Islet precursor cell (in vitro differentiated cells): ENCODE data around the gene C10orf105.
A peak's percentile ranks its signal among the peaks of the same experiment; 100 is the strongest.

Source experiments
- DNase-seq: peaks from one replicate; pipeline ENCODE4 v3.0.0-alpha.2; 2018

Gene C10orf105

DNA sequence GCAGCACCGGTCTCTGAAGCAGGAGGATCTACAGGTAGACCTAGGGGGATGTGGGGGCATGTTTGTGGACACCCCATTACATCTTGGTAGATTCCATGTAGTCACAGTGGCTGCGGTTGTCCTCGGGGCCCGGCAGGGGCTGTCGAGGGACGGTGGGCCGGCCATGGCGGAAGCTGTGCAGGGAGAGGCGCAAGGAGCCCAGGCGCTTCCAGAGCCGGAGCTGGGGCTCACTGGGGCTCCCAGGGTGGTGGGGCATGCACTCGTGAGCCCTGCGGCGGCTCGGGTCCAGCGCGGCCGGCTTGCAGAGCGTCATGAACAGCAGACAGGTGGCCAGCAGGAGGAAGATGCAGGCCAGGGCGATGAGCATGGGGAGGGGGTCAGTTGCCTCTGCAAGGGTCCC lies 3.7 kb downstream of the C10orf105 start:
- DNase-seq: no peak

DNA sequence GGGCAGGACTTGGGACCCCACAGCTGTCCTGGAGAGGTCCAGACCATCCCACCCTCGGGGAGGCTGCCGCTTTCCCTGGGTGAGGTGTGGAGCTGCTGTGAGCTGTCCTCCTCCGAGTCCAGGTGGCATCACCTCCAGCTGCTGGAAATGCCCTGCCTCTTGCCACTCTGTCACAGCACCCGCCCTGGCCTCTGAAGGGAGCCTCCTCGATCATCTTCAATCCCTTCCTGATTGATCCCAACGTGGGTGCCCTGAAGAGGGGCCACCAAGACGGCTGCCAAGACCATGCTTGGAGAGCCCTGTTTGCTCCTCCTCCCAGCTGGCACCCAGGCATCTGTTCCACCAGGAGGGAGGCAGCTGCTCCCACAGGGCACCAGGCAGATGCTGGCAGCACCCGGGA lies 4.6 kb downstream of the C10orf105 start:
- no peak for DNase-seq

DNA sequence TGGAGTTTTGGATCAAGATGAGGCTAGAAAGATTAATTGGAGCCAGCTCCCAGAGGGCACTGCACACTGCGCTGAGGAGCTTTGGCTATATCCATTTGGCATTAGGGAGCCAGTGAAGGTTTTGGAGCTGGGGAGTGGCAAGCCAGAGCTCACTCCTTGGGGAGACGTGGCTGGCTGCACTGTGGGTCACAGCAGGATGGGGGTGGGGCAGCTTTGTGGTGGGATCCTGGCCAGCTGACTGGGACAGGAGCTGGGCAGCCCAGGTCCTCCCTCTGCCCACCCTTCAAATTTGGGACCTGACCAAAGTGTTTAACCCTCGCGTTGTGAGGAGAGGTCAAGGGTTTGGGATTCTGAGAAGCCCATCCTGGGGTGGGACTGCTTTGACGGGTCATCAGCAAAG lies 5.0 kb downstream of the C10orf105 start:
- DNase-seq: no peak

DNA sequence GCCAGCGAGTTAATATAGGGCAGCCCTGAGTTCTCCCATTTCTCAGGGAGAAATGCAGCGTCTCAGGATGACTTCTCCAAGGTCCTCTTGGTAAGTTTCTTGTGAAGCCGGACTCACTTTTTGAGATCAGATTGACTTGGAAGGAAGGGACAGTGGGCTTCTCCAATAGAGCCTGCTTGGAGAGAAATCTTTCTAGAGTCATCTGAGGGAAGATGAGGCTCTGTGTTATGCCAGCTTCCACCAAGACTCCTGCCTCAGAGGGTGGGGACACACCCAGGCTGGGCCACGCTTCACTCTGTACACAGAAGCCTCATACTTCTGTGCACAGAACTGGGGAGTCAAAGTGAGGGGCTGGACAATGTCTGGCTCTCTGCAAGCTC lies 5.6 kb downstream of the C10orf105 start:
- DNase-seq: no peak

DNA sequence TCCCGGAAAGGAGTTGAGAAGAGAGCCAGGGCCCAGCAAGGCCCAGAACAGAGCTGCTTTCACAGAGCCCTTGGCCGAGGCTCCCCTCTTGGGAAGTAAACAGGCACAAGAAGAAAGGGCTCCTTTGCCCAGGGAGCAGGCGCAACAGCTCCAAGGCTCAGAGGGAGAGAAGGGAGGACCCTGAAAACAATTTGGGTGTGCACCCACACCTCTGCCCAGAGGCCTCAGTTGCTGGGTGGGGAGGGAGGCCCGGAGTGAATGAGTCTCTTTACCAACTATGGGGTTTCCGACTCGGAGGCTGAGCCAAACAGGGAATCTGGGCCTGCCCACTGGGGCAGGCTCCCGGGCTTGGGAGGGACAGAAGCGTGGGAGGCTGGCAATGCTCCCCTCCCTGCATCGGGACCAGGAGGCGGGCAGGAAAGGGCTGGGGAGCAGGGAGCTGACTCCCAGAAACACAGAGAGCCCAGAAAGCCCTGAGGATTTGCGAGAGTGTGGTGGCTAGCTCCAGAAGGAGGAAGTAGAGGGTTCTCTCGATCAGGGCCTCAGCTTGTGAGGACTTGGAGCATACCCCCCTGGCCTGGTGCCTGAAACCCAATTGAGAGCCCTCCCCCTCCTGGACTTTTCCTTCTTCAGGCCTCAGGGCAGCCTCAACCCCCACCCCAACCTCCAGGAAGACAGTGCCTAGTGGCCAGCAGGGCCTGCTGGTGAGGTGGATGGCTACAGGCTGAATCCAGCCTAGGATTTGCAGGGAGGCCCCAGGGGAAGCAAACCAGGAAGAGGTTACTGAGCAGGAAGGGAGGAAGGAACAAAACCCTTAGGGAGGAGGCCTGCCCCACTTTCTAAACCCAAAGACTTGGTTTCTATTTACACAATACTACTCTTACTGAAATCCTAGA lies 6.2 kb downstream of the C10orf105 start:
- DNase-seq: no peak

DNA sequence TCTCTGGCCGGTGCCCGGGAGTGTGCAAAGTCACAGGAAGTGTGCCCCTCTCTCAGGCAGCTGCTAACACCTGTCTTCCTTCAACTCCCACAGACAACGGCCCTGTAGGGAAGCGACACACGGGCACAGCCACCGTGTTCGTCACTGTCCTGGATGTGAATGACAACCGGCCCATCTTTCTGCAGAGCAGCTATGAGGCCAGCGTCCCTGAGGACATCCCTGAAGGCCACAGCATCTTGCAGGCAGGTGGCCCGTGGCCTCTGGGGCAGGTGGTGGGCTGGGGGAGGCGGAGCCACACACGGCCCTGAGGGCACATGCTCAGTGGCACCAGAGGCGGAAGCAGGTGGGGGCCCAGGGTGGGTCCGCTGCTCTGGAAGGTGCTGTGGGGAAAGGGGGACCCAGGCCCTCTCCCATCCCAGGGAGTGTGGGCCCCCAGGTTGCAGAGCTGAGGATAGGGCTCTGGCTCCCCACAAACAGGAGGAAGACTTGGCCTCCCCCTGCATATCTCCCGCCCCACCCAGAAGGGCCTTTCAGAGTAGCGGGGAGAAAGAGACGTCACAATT lies 6.9 kb downstream of the C10orf105 start:
- DNase-seq: no peak

DNA sequence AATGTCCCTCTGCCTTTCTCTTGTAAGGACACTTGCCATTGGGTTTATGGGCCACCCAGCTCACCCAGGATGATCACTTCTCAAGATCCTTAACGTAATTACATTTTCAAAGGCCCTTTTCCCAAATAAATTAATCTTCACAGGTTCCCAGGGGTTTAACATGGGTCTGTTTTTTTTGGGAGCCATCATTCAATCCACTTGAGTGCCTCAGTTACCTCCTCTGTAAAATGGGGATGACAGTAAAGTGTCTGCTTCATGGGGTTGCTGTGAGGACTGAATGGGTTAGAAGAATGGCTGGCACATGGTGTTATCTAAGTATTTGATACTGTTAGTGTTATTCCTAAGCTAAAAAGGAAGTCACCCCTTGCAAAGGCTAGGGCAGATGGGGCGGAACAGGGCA lies 7.4 kb downstream of the C10orf105 start:
- DNase-seq: no peak

DNA sequence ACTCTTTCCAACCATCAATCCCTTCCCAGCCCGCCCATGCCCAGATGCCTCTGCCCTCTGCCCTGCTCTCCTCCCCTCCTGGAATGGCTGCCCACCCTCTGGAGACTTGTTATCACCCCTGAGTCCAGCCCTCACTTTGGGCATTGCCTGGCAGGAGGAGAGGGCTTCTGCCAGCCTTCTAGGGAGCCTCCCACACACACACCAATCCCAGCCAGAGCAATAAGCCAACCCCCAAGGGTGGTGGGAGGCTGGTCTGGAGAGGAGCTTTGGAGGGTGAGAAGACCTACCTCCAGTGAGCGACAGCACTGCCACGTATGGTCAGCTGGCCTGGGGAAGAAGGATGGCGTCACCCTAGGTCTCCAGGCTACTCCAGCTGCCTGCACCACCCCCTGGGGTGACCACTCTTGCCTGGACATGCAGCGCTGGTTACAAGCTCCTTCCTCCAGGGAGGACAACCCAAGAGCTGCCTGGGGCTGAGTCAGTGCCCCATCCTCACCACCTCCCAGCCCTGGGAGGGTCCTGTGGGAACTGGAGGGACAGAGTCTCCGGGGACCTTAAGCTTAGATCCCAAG lies 8.4 kb downstream of the C10orf105 start:
- DNase-seq: no peak

DNA sequence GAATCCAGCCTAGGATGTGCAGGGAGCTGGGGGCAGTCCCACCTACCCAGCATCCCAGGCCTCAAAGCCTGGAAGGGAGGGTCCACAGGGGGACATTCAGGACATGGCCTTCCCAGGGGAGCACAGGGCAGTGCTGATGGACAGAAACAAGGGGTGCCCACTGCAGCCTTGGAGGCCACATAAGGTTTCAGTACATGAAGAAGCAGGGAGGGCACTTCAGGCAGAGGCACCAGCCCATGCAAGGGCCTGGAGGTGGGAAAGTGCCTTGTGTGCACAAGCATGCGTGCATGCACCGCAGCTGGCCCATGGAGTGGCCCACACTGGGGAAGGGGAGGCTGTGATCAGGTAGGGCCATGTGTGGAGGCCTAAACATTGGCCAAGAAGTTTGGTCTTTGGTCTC lies 9.1 kb downstream of the C10orf105 start:
- no peak for DNase-seq

DNA sequence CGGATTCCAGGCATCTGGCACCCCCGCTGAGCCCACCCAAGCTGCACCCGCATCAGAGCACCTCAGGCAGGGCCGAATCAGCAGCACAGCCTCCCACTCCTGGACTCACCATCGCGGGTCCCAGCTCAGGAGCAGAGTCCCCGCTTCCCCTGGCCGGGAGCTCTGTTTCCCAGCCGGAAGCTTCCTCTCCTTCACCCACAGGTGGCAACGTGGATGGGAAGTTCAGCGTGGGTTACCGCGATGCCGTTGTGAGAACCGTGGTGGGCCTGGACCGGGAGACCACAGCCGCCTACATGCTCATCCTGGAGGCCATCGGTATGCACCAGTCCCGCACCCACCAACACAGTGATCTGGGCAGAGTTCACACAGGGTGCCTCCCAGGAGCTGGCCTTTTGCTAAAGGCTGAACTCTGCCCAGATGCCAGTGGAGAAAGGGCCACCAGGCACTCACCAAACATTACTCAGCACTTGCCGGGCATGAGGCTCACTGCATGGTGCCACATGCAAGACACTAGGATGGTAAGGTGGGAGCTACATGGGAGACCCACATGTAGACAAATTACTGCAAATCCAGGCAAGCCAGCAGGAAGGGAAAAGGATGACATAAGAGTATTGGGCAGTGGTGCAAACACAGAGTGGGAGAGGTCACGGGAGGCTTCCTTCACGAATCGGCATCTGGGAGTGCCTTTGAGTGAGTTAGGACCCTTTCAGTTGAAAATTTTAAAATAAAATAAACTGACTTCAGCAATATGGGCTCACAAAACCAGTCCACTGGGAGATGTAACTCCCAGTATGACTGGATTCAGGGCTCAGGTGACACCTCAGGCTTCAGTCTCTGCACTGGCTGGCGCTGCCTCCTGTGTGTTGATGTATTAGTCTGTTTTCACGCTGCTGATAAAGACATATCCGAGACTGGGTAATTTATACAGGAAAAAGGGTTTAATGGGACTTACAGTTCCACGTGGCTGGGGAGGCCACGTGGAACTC lies 10.4 kb downstream of the C10orf105 start:
- no peak for DNase-seq

DNA sequence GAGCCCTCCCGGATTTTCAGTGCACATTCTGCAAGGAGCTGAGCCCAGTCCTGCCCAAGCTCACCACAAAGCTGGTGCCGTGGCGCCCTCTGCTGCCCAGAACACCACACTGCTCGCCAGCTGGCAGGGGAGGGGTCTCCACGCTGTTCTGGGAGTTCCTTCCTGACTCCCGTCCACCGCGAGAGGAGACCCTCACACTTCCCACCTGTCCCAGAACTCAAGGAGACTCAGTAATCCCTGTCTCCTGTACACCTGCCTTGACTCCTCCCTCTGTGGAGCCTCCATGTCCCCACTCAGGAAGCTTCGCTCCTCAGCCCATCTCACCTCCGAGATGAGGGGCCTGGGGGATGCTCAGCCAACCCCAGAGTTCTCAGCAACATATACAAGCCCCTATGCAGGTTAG lies 11.3 kb downstream of the C10orf105 start:
- peak; percentile 86 for DNase-seq

DNA sequence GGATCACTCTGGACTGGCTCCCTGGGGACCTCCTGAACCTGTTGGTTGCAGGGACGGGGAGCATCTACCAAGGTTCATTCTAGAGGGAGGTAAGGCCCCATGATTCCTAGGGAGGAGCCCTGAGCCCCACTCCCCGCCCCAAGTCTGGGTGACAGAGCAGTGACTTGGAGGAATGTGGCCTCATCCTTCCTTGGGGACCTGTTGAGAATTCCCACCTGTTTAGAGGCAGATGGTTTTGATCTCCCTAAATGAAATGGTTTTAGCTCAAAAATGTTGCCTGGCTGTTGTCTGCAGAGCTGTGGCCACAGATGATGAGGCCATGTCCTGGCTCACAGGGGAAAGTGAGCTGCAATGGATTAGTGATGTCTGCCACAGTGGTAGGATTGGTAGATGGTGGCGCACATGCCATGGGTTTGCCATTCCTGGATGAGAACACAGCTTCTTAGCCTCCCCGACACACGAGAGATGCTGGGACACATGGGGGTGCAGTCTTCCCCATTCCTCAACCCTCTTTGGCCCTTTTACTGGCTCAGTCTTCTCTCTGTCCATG lies 12.3 kb downstream of the C10orf105 start:
- DNase-seq: no peak

DNA sequence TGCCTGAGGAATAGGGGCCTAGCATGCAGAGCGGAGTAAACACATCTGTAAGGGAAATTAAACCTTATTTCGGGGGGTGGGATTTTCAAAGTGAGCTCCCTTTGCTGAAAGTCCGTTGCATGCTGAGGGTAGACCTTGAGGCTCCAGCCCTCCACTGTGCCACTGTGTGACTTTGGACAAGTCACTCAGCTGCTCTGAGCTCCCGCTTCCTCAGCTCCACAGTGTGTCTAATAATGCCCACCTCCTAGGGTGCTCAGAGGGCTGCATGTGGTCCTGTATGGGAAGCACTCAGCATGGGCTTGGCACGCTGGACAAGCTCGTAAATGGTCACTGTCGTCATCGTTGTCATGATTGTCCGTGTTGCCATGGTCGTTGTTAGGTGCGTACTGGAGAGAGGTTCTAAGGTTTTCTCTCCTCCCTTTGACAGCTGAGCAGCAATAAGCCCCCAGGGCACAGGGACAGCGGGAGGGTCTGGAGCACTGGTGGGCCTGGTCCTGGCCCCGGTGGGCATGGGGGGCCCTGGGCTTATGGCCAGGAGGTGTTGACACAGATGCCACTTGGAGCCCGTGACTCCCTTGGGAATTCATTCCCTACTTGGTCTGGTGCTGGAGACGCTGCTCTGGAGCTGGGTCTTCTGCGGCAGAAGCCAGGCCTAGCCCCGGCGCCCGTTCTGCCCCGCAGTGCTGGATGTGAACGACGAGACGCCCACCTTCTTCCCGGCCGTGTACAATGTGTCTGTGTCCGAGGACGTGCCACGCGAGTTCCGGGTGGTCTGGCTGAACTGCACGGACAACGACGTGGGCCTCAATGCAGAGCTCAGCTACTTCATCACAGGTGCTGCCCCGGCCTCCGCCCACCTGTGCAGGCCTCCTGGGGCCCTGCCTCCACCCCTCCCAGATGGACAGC lies 13.1 kb downstream of the C10orf105 start:
- no peak for DNase-seq

DNA sequence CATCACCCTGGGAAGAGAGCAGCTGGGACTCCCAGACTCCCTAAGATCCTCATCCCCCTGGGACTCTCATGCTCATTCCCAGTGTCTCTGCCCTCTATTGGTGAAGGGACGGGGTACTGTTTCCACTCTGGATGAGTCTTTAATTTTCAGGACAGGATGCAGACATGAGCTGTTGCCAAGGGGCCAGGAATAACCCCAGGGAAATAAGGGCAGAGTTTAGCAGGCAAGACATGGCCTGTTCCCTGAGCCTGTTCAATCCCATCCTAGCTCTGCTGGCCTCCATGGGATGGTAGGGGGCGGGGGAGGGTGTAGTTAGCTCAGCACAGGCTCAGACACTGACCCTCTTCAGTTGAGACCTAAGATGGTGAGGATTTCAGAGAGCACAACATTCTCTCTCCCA lies 14.0 kb downstream of the C10orf105 start:
- DNase-seq: no peak

DNA sequence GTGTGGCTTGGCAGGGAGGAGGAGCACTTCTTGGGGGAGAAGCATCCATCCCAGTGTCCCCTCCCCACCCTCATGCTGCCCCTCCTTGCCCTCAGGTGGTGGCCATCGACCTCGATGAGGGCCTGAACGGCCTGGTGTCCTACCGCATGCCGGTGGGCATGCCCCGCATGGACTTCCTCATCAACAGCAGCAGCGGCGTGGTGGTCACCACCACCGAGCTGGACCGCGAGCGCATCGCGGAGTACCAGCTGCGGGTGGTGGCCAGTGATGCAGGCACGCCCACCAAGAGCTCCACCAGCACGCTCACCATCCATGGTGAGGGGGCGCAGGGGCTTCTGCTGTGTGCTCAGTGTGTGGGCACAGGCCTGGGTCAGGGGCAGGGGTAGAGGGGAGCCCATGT lies 14.8 kb downstream of the C10orf105 start:
- DNase-seq: no peak

DNA sequence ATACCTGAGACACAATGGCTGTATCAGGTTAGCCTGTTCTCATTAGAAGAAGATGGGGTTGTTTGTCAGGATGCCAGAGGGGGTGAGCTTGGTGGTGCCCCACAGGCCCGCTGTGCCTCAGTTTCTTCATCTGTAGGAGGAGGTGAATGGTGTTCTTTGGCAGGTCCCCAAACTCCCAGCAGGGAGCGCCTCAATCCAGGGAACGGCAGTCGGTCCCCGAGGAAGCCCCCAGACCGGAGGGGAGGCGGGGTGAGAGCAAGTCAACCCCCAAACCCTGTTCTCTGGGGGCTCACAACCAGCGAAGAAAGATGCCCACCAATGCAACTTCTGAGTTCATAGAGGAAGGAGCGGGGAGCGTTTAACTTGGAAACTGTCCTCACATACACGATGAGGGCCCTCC lies 16.0 kb downstream of the C10orf105 start:
- DNase-seq: no peak

DNA sequence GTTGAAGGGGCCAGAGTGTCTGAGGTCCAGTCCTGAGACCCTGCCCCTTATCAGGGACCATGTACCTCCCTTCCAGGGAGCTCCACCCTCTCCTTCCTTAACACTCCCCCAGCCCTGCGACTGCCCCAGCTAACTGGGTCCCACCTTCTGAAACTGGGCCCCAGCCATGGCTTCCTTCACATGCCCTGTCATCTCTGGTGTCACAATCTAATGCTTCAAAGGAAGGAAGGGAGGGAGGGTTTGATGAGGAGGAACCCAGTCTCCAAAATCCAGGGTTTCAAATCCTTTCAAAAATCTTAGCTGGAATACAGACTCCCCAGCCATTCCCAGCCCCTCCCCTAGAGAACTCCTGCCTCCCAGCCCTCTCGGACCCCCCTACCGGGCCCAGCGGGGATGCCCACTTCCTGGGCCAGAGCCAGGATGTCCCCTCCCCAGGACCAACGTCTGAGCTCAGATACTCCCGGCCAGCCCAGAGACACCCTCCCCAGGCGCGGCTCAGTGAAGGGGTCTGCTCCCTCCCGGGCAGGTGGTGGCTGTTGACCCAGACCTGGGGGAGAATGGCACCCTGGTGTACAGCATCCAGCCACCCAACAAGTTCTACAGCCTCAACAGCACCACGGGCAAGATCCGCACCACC lies 18.0 kb downstream of the C10orf105 start:
- no peak for DNase-seq

DNA sequence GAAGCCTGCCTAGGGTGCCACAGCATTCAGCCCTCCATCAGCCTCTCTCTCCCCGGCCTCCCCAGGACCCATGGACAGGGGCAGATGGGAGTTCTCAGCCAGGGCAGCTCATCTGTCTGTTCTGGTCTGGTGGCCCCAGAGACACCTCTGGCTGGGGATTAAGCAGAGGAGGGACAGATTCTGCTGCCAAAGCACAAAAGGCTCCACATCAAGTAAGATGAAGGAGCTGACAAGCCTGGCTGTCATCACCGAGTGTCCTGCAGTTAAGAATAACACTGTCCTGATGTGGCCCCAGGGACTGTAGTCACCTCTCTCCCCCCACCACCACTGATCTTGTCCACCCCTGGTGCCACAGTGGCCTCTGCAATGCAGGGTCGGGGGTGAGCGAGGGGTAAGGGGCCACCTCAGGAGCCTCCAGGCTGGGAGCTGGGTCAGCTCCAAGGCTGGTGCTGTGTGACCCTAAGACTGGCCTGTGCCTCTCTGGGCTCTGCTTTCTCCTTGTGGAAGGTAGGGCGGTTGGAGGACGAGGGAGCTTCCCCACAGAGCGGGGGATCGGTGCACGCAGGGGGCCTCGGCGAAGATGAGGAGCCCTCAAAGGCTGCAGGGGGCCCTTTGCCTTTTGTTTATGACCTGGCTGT lies 18.7 kb downstream of the C10orf105 start:
- DNase-seq: no peak

DNA sequence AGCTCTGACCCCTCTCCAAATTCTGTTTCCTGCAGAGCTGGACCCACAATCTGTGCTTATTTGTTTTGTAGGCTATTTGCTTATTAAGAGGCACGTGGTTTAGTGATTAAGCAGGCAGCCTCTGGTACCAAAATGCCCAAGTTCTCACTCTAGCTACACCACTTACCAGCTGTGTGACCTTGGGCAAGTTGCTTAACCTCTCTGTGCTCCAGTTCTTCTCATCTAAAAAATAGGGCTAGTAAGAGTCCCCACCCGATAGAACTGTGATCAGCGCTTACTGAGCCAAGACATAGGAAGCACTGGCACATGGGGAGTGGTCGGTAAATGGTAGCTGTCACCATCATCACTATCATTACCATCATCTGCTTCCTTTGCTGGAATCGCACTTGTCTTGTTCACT lies 20.8 kb downstream of the C10orf105 start:
- no peak for DNase-seq

DNA sequence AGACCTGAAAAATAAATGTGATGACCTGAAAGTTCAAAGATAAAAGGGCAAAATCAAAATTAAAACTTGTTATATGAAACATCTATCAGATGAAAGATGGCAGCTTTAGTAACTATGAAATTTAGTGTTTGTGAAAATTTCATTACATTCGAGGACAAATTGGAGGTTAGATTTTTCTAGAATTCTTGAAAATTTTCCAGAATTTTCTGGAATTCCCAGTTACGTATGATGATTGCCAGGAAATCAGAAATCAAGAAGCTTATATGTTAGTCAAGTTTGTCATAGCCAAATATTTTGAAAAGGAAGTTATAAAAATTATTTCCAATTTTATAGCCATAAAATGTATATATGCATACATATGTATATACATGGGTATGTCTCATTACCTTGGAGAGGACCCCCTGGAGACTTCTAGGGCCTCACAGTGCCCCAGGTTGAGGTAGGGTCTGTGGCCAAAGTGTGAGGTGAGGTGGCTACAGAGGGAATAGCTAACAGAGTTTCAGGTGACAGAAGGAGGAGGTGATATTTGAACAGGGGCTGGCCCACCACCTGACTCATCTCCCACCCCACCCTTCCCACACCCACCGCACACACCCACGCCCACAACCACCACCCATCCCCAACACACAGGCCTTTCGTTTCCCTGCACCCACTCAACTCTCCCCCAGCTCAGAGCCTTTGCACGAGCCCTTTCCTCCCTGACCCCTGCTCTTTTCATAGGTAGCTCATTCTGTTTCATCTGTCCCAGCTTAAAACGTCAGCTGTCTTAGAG lies 21.5 kb downstream of the C10orf105 start:
- DNase-seq: no peak
